HG03135 (cell line): Measurements from ENCODE around the gene SCN1B.
"Not testable (repeated sequence)": the region's sequence is repeated elsewhere in the genome, so short reads cannot be mapped to it uniquely, and the experiment has no call there.

Experiments used
- ATAC-seq: cut with Tn5 transposase; IDR thresholded peaks from one replicate; pipeline ENCODE4 v1.9.1; 2021; ENCODE audit warnings: mild to moderate bottlenecking, moderate library complexity; ENCODE audit not compliant: unreplicated experiment

Gene SCN1B

DNA sequence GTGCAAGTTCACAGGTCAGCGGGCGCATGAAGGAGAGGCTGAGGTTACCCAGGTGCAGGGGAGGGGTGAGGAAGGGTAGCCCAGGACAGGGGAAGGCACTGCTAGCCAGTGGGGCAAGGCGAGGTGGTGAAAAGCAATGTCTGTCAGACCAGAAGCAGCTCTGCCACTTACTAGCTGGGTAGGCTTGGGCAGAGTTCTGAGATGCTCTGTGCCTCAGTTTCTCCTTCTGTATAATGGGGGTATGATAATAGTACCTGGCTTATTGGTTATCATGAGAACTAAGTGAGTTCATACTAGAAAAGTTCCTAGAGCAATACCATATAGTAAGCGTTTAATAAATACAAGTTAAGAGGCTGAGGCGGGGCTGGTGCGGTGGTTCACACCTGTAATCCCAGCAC is 14.3 kb upstream of the SCN1B start:
- no peak for ATAC-seq

- no peak for ATAC-seq
Measured at GRCh38 chr19:35017507-35017906, 12.8 kb upstream of the SCN1B start.

GRCh38 chr19:35018379-35018778 is 11.9 kb upstream of the SCN1B start:
- ATAC-seq: no peak

DNA sequence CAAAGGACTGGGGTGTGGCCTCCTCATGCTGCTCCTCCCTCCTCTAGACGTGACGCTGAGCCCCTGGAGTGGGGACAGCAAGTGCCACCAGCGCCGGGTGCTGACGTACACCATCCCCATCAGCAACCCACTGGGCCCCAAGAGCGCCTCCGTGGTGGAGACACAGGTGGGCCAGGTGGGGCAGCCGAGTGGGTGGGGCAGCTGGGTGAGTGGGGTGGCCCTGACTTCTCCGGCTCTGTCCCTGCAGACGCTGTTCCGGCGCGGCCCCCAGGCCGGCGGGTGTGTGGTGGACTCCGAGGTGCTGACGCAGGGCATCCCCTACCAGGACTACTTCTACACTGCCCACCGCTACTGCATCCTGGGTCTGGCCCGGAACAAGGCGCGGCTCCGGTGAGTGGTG is 11.1 kb upstream of the SCN1B start:
- ATAC-seq: no peak

DNA sequence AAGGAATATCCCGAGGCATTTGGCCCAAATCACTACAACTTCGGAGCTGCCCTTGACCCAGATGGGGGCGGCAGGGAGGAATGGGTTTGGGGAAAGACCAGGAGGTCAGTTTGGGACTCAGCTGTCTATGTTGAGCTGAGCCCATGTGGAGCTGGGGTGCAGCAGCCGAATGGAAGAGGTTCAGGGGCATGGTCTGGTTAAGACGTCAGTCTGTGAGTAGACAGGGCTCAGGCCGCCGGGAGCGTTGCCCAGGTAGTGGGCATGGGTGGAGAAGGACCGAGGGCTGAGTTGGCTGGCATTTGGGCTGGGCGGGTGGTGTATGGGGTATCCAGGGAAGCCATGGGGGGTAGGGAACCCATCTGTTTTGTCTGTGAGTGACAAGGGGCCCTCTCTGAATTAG is 9.3 kb upstream of the SCN1B start:
- no peak for ATAC-seq

- no peak for ATAC-seq
Measured at GRCh38 chr19:35021596-35021995, 8.7 kb upstream of the SCN1B start.

- no peak for ATAC-seq
Measured at GRCh38 chr19:35022460-35022859, 7.8 kb upstream of the SCN1B start.

GRCh38 chr19:35023428-35023827 is 6.8 kb upstream of the SCN1B start:
- no peak for ATAC-seq

DNA sequence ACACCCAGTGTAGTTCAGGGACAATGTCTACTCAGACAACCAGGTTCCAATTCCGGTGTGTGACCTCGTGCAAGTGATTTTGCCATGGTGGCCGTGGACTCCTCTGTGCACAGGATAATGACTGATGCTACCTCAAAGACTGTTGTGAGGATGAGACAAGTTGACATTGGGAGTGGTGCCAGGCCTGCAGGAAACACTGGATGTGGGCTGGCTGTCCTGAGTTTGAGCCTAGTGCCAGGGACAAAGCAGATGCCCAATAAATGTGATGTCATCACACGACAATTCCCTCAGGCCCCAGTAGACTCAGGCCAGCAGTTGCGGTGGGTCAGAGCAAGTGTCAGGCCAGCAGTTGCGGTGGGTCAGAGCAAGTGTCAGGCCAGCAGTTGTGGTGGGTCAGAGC is 6.2 kb upstream of the SCN1B start:
- ATAC-seq: no peak

DNA sequence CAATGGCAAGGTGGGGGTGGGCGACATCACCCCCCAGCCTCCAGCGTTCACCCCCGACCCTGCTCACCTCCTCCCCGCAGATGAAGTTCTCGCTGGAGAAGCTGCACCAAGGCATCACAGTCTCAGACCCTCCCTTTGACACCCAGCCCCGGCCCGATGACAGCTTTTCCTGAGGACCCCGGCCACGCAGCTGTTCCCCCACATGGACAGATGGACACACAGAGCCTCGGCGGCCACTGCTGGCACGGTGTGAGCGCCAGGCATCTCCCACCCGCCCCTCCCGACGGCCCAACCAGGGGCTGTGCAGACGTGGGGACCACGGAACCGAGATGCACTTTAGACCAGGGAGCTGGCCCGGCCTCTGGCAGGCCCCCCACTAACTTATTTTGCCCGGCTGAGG is 4.3 kb upstream of the SCN1B start:
- ATAC-seq: no peak

- ATAC-seq: no peak
Measured at GRCh38 chr19:35026418-35026817, 3.9 kb upstream of the SCN1B start.

DNA sequence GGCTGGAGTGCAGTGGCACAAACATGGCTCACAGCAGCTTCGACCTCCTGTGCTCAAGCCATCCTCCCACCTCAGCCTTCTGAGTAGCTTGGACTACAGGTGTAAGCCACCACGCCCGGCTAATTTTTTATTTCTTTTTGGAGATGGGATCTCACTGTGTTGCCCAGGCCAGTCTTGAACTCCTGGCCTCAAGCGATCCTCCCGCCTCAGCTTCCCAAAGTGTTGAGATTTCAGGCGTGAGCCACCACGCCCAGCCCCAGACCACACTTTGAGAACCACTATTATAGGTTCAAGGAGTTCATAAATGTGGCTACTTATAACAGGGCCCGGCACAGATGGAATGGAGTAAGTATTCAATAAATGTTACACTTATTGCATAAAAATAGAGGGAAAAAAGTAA is 3.3 kb upstream of the SCN1B start:
- no peak for ATAC-seq

DNA sequence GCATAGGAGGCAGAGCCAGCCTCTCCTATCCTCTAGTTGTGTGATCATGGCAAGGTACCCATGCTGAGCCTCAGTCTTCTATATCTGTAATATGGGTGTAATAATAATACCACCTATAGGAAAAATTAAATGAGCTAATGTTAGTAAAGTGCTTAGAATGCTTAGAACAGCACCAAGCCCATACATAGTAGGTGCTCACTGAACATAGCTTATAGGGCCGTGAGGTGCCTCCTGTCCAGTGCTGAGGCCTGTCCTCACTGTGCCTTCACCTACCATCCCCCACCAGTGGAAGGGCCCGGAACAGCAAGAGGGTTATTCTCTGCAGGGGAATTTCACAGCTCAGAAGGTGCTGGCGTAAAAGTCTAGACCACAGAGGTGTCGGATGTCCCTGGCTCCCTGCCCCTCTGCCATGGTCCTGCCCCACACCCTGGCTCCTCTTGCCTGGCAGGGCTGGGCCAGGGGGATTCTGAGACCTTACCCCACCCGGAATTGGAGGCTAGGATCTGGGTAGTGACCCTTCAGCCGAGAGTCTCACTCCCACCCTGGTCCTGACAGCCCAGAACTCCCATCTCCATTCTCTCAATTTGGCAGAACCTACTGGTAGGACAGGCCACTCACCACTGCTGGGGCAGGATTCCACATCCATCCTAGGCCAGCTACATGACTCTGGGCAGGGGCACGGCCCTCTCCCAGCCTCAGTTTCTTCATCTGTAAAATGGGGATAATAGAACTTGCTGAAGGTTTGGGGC is 2.2 kb upstream of the SCN1B start:
- ATAC-seq: no peak

DNA sequence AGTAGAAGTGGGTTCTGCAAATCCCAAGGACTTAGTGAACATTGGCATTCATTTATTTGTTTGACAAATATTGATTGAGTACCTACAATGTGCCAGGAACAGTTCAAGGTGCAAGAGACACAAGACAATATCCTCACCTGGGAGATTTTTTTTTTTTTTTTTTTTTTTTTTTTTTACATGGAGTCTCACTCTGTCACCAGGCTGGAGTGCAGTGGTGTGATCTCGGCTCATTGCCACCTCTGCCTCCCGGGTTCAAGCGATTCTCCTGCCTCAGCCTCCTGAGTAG is 1.7 kb upstream of the SCN1B start:
- ATAC-seq: not testable (repeated sequence)

- not testable (repeated sequence) for ATAC-seq
Measured at GRCh38 chr19:35029275-35029736, 964 bp upstream of the SCN1B start.

GRCh38 chr19:35029737-35030256 is 473 bp upstream of the SCN1B start:
- ATAC-seq: no peak

GRCh38 chr19:35031072-35031881 is 1.0 kb downstream of the SCN1B start:
- ATAC-seq: no peak

DNA sequence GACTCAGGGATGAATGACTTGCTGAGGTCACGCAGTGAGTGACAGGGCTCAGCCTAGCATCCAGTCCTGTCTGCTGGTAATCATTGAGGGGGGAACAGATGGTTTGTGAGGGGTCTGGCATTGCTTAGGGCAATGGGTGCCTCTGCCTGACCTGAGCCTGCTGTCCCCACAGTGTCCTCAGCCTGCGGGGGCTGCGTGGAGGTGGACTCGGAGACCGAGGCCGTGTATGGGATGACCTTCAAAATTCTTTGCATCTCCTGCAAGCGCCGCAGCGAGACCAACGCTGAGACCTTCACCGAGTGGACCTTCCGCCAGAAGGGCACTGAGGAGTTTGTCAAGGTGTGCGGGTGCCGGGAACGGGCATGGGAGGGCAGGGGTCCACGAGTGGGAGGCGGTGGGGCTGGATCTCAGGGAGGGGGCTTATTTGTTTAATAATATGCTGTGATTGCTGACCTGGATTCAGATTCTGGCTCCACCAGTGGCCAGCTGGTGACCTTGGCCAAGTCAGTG is 2.1 kb downstream of the SCN1B start:
- no peak for ATAC-seq

- ATAC-seq: no peak
Measured at GRCh38 chr19:35033067-35034004, 3.1 kb downstream of the SCN1B start.

- ATAC-seq: no peak
Measured at GRCh38 chr19:35034005-35034502, 3.8 kb downstream of the SCN1B start.
